HG03354 (cell line): ENCODE measurements around the gene C16orf46.
"Not testable (repeated sequence)": the region's sequence is repeated elsewhere in the genome, so short reads cannot be mapped to it uniquely, and the experiment has no call there.

Experiments
- ATAC-seq: cut with Tn5 transposase; IDR thresholded peaks from one replicate; pipeline ENCODE4 v1.9.1; 2021; ENCODE audit warnings: mild to moderate bottlenecking; ENCODE audit not compliant: unreplicated experiment, poor library complexity, severe bottlenecking

Gene C16orf46, protein sequence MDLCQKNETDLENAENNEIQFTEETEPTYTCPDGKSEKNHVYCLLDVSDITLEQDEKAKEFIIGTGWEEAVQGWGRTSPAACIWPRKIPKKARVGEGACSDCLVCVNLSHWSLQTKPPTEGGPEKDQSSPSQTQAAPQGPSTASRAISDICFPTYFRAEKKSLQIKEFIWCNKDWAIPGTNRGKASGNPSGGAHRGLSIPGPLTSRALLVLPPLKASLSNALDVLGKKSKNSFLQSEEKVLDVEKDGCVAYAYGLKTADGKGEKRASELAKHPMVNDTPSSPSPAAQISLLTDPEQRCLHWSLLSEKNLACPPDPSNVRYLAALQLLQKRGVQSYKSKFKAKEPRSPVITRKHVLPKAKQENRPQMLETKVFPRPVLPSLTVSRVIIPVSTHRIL

DNA sequence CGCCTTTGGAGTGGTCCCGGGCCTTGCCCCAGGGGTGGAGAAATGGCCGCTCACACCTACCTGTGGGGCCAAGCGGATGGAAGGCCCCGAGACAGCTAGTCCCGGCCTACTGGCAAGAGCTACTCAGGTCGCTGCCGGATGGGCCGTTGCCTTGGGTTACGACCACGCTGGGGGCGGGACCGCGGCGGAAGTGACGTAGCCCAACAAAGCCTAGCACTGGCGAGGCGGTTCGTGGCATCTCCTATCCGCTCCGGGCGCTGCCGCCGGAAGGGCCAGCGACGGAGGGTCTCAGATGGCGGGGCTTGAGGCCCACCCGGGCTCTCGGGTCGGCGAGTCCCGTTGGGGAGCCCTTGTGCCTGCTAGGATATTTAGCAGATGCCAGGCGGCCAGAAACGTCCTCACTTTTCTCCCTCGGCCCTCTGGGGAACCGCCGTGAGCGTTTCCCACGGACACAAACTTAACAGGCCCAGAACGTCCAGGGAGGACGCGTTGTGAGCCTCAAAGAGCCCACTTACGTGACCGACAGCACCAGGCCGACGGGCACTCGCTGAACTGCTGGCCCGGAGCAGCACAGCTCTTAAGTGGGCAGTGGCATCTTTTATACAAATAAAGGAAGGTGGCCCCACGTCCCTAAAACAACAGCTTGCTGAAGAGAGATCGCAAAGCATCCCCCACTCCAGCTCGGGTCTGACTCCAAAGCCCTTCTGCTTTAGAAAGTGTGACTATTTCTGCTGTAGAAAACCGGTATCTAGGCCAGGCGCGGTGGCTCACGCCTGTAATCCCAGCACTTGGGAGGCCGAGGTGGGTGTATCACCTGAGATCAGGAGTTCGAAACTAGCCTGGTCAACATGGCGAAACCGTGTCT lies at the start of gene C16orf46:
TSS of gene C16orf46 (minus strand) at position 163 of the 865 bp plus-strand sequence. CDS start 13,283 bp downstream, outside the sequence.
- ATAC-seq, result peak; percentile 96

DNA sequence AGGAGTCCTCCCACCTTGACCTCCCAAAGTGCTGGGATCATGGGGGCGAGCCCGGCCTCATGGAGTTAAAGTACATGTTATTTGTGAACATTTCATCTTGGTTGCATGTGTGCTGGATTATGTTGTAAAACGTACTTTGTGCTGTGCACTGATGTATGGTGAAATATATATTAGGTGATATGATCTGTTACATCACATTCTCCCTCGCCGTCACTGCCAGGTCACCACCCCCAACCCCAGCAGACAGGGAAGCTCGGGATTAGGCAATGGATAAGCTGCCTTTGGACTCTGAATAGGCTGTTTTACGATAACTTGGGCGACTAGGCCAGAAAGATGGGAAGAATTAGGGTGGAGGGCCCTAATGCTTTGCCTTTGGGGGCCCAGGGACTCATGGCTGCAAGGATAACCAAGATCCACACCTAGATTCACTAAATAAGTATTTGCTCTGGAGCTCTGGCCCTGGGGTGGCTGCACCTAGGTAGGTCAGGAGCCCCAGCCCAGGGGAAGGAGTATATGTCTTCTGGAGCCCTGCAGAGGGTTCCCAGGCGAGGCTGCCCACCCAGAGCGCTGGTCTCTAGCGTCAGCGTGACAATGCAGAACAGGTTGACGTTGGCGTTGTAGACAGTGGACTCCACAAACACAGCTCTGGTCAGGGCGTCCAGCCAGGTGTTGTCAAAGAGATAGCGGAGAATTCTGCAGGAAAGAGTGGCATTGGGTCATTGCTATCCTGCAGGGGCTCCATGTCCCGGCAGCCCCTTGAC lies 46.2 kb upstream of the C16orf46 start:
- ATAC-seq, result no peak

DNA sequence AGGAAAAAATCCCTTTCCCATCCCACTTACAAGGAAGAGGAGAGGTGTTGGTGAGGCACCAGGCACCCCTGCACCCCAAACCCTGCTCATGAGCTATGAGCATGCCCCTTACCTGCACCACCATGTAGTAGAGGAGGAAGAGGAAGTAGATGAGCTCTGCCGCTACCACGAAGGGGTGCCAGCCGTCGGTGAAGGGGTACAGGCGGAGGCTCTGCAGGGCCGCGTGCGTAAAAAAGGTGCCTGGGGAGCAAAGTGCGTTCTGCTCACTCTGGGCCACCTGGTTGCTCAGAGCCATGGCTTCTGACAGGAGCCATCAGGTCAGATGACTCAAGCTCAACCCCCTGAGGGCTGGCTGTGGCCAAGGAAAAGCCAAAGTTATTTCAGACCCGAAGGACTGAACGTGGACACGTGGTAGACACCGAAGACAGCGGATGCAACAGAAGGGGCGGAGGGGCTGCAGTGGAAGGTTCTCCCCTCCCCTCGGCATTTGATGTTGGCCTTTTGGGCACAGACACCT lies 44.5 kb upstream of the C16orf46 start:
- no peak for ATAC-seq

DNA sequence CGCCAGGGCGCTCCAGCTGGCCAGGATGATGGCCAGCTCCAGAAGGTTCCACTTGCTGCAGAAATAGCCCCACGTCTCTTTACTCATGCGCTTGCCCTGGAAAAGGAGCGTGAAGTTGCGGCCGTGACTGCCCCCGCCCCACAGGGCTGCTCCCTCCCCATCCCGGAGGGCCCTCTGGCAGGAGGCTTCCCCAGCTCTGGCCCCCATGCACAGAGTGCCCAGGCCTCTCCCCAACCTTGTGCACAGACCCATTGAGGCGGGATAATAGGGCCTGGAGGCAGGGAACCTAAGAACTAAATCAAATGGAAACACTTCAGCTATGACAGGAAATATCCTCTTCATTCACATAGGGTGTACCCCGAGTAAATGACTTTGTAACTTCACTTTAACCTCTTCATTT lies 40.4 kb upstream of the C16orf46 start:
- ATAC-seq, result no peak

DNA sequence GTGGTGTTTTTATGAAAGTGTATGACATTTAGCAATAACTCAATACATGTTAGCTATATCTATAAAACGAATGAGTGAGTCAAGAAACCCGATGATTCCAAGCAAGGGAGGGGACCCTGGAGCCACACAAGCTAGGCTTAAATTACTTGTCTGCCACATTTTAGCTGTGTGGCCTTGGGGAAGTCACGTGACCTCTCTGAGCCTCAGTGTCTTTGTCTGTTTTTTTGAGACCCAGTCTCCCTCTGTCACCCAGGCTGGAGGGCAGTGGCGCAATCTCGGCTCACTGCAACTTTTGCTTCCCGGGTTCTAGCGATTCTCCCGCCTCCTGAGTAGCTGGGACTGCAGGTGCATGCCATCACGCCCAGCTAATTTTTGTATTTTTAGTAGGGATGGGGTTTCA lies 39.2 kb upstream of the C16orf46 start:
- no peak for ATAC-seq

DNA sequence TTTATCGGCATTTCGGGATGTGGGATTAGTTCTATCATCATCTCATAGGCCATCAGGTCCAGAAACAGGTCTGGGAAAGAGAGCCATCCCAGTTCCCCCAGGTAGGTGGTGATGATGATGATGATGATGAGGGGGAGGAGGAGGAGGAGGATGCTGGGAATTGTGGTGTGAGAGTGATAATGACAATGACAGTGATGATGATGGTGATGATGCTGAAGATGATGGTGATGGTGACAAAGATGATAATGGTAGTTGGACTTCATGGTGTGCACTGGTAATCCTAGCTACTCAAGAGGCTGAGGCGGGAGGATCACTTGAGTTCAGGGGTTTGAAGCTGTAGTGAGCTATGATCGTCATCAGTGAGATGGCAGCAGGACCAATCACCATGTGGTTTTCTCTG lies 35.4 kb upstream of the C16orf46 start:
- ATAC-seq, result no peak

DNA sequence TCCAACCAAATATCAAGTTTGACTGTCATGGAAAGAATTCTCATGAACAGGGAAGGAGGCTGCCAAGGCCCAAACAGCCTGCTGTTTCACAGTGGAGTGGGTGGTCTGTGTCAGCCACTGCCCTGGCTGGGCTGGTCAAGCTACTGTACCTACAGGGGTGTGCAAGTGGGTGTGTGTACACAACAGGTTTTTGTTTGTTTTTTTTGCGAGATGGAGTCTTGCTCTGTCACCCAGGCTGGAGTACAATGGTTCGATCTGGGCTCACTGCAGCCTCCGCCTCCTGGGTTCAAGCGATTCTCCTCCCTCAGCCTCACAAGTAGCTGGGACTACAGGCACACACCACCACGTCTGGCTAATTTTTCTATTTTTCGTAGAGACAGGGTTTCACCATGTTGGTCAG lies 32.2 kb upstream of the C16orf46 start:
- not testable (repeated sequence) for ATAC-seq

DNA sequence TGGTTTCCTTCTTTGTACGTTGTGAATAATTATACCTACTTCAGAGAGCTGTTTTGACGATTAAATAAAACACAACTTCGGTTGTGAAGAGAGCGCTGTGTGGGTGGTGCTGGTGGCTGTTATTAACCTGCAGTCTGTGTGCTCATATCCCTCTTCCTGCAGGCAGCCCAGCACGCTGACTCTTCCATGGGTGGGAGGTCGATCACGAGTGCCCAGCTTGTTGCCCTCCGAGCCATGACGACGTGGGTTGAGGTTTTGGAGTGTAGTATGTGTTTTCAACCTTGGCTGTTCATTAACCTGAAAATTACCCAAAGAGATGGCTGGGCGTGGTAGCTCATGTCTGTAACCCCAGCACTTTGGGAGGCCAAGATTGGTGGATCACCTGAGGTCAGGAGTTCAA lies 30.5 kb upstream of the C16orf46 start:
- ATAC-seq, result no peak

DNA sequence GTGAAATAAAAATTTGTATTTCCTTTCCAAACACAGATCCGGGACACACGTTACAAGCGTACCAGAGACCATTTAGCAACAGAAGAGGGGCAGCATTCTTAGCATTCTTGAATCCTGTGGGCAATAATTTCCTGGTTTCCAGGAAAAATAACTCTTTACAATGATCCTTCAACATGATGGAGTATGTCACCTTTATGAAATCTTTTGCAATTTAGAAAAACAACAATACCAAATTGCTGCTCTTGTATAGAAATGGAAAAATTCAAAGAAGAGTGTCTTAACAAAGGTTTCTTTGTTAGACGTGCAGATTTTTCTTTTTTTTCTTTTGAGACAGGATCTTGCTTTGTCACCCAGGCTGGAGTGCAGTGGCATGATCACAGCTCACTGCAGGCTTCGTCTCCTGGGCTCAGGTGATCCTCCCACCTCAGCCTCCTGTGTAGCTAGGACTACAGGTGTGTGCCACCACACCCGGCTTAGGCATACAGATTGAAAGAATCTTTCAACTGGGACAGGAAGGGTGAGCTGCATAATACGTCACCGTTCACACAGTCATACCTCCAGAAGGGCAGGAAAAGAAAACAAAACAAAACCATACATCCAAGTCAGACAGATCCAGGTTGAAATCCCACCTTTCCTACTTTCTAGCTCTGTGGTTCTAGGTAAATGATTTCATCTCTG lies 29.9 kb upstream of the C16orf46 start:
- ATAC-seq, result no peak

DNA sequence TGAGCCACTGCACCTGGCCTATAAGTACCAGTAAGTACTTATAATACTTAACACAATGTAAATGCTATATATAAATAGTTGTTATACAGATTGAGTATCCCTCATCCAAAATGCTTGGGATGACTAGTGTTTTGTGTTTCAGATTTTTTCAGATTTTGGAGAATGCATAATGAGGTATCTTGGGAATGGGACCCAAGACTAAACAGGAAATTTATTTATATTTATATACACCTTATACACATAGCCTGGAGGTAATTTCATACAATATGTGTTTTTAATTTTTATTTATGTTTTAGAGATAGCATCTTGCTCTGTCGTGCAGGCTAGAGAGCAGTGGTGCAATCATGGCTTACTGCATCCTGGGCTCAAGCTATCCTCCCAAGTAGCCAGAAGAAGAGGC lies 28.9 kb upstream of the C16orf46 start:
- ATAC-seq, result no peak

DNA sequence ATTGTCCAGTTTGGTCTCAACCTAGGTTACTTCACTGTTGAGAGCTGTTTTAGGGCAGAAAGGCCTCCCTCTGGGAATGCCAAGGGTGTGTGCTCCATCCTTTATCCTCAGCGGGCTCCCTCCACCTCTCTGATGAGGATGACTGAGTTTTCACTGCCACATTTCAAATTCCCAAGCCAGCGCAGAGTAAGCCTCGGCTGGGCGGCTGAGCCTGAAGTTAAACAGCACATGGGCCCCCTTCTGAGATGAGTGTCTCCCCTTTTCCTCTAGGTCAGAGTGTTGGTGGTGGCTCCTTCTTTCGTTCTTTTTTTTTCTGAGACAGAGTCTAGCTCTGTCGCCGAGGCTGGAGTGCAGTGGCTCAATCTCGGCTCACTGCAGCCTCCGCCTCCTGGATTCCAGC lies 24.7 kb upstream of the C16orf46 start:
- no peak for ATAC-seq

DNA sequence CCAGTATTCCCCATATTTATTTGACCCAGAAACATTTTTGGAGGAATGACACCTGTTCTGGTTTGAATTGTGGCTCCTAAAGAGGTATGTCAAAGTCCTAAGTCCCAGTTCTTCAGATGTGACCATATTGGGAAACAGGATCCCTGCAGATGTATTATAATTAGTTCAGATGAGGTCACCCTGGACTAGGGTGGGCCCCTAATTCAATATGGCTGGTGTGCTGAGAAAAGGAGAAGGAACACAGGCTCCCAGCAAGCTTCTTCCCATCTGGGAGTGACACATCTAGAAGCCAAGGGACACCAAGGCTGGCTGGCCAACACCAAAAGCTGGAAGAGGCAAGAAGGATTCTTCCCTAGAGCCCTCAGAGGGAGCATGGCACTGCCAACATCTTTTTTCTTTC lies 22.9 kb upstream of the C16orf46 start:
- no peak for ATAC-seq

DNA sequence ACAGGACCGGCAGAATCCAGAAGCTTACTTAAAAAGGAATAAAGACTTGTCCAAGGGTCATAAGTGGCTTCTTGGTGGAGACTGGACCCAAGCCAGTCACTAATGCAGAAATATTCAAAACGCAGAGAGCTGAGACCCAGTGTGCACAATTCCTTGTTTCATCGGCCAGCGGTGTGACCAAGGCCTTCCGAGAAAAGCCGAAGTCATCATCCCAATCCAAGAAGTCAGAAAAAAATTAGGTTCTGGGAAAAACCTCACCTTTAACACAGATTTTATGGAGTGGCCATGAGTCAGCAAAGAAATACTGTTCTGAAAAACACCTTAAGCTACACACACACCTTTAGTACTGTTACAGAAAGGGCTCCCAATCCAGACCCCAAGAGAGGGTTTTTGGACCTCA lies 20.2 kb upstream of the C16orf46 start:
- ATAC-seq, result no peak

DNA sequence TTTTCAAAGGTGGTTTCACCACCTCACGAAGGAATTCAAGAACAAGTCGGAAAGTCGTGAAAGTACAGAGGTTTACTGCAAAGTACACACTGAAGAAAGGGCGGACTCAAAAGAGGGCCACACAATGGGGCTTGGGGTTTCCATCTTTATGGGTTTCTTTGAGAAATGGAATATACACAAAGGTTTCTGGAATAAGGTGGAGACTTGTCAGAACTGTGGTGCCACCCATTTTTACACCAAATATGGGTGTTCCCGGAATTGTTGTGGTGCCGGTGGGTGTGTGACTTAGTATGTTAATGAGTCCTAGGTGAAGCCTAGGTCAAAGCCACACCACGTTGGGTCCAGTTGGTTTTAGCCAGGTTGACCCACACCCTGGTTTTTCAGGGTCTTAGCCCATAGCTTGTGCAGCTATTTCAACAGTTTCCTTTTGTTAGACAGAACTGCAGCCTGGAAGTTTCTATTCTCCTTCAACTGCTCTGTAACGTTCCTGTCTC lies 19.7 kb upstream of the C16orf46 start:
- no peak for ATAC-seq

DNA sequence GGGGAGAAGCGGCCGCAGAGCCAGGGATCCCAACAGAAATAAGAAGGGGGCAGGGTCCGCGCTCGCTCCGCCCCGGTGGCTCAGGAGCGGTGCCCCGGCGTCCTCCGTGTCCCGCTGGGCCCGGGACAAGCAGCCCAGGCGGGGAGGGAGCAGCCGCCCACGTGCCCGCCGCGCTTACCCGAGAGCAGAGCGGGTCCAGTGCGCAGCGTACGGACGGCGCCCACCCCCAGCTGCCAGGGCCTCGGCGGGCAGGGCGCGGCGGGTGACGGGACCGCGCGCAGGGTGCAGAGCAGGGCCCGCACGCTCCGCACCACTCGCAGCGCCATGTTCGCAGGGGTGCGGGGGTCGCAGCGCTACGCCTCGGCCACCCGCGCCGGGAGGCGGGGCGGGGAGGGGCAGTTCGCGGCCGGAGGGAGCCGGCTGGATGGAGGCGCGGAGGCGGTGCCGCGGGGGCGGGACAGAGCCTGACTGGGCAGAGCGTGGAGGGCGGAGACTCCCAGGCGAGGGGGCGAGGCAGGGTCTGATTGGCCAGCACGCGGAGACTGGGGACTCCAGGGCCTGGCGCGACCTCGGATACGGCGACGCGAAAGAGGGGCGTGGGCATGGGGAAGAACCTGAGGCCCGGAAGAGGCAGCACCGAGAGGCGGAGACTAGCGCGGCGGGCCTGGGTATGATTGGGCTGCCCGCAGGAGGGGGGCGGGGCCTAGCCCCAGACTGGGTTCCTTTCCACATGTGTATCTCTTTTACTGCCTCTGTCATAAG lies 19.1 kb upstream of the C16orf46 start, which contains the start of gene GCSH:
TSS of gene GCSH (minus strand) at position 443 of the 762 bp plus-strand sequence. CDS start at position 326, 117 bp downstream.
- peak; percentile 98 for ATAC-seq

DNA sequence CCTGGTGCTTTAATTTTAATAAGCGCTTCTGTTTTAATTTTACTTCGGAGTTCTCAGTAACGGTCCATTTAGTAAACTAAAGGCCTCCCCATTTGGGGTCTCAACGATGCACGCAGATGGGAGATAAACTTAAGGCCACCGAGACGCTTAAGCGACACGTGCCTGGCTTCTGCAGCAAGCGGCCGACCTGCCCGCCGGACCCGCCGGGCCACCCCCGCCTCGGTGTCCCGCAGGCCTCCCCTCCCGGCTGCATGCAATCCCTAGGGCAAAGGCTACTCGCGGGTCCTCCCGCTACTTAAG lies 18.6 kb upstream of the C16orf46 start:
- ATAC-seq, result peak; percentile 12

DNA sequence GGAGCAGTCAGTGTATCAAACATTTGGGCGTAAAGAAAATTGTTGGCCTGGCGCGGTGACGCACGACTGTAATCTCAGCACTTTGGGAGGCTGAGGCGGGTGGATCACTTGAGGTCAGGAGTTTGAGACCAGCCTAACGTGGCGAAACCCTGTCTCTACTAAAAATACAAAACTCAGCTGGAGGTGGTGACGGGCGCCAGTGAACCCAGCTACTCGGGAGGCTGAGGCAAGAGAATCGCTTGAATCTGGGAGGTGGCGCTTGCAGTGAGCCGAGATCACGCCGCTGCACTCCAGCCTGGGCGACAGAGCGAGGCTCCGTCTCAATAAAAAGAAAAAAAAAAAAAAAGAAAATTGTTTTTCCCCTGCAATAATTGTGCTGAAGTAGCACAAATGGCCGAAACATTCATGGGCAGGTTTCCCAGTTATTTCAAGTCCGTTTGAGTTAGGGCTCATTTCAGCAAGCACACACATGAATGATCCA lies 17.8 kb upstream of the C16orf46 start:
- no peak for ATAC-seq

DNA sequence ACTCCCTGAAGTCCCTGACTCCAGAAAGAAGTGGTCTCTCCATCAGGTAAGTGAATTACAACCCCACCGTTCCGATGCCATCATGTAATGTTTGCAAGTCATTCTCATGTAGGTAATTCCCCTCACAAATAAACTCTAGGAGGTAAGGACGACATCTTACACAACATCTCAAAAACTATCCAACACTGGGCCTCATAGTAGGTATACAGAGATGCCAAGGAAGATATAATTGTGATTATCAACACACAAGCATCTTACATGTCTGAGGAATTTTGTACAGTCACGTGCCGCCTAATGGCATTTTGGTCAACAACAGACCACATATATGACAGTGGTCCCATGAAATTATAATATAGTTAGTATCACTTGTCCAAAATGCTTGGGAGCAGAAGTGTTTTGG lies 11.8 kb upstream of the C16orf46 start:
- no peak for ATAC-seq

DNA sequence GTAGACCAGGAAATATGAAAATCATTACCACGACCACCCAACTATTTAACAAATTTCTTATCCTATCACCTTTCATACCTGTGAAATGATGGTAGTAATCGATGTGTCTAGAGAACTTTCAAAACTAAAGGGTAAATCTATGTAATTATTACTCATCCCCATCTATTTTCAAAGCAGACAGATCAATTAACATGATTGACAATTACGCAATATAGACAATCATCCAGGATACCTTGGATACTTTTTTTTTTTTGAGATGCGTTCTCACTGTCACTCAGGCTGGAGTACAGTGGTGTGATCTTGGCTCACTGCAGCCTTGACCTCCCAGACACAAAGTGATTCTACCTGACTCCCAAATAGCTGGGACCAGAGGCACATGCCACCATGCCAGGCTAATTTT lies 4.0 kb upstream of the C16orf46 start:
- no peak for ATAC-seq
